HG03103 (cell line): ENCODE results near the gene PTPRN2.
"Not testable (repeated sequence)": the region's sequence is repeated elsewhere in the genome, so short reads cannot be mapped to it uniquely, and the experiment has no call there.

Experiments used
- ATAC-seq: cut with Tn5 transposase; IDR thresholded peaks from one replicate; pipeline ENCODE4 v1.9.1; 2021; ENCODE audit warnings: low read depth; ENCODE audit not compliant: unreplicated experiment

PTPRN2 gene

GRCh38 chr7:157701395-157702180 is 886.0 kb downstream of the PTPRN2 start:
- ATAC-seq = not testable (repeated sequence)

- ATAC-seq = no peak
Measured at GRCh38 chr7:157700231-157701005, 887.2 kb downstream of the PTPRN2 start.

- ATAC-seq = no peak
Measured at GRCh38 chr7:157699357-157700013, 888.1 kb downstream of the PTPRN2 start.

GRCh38 chr7:157697287-157697686 is 890.3 kb downstream of the PTPRN2 start:
- not testable (repeated sequence) for ATAC-seq

- ATAC-seq = not testable (repeated sequence)
Measured at GRCh38 chr7:157695609-157696008, 892.0 kb downstream of the PTPRN2 start.

- ATAC-seq = no peak
Measured at GRCh38 chr7:157694376-157694665, 893.3 kb downstream of the PTPRN2 start.

GRCh38 chr7:157693521-157694375 is 893.9 kb downstream of the PTPRN2 start:
- no peak for ATAC-seq

GRCh38 chr7:157693071-157693520 is 894.5 kb downstream of the PTPRN2 start:
- no peak for ATAC-seq

GRCh38 chr7:157692460-157693011 is 895.1 kb downstream of the PTPRN2 start:
- no peak for ATAC-seq

GRCh38 chr7:157691586-157692459 is 895.8 kb downstream of the PTPRN2 start:
- ATAC-seq = no peak

- no peak for ATAC-seq
Measured at GRCh38 chr7:157690833-157691585, 896.6 kb downstream of the PTPRN2 start.

GRCh38 chr7:157690058-157690832 is 897.4 kb downstream of the PTPRN2 start:
- no peak for ATAC-seq

GRCh38 chr7:157689269-157690057 is 898.2 kb downstream of the PTPRN2 start:
- ATAC-seq = no peak

GRCh38 chr7:157688533-157689268 is 898.9 kb downstream of the PTPRN2 start:
- ATAC-seq = no peak

- ATAC-seq = no peak
Measured at GRCh38 chr7:157687845-157688532, 899.6 kb downstream of the PTPRN2 start.

- no peak for ATAC-seq
Measured at GRCh38 chr7:157687158-157687557, 900.5 kb downstream of the PTPRN2 start.
